CD4-positive, alpha-beta T cell treated with Interleukin-4 for 4 hours (primary cell): ENCODE results near the gene CDH4.

Experiments
- DNase-seq: peaks from one replicate; pipeline ENCODE4 v3.0.0-alpha.2; 2020

Gene CDH4

DNA sequence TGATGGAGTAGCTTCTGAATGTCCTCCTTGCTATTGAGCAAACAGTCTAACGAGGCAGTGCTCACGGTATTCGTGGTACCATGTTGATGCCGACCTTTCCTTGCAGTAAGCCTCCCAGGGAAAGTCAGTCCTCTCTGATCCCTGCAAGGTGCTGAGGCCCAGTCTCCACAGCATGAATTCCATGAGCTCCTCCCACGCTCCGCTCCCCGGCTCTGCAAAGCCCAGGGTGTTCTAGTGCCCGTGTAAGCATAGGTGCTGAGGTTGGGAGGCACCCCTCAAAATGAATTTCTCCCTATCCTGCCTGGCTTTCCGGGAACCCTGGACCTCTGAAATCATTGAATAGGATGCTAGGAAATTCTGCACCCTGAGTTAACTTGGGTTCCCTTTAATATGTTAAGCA, 562.7 kb downstream of the CDH4 start:
- DNase-seq, result no peak

DNA sequence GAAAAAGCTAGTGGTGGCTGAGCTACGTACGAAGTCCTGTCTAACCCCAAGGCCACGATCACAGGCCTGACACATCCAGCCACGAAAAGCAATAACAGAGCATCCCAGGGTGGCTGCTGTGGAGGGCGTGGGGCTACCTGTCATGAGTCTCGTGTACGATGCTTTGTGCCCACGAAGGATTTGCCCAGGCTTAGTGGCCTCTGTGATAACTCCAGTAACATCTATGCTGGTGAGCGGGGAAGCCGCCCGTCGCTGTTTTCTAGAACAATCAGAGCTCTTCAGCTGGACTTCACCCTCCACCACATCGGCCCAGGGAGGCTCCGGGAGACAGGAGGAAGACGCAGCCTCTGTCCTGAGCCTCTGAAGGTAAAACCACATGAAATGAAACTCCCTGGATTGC, 563.1 kb downstream of the CDH4 start:
- no peak for DNase-seq

- no peak for DNase-seq
Measured at GRCh38 chr20:61815678-61816077, 563.6 kb downstream of the CDH4 start.

GRCh38 chr20:61816606-61817460, 564.8 kb downstream of the CDH4 start:
- no peak for DNase-seq

- no peak for DNase-seq
Measured at GRCh38 chr20:61817575-61817974, 565.5 kb downstream of the CDH4 start.

DNA sequence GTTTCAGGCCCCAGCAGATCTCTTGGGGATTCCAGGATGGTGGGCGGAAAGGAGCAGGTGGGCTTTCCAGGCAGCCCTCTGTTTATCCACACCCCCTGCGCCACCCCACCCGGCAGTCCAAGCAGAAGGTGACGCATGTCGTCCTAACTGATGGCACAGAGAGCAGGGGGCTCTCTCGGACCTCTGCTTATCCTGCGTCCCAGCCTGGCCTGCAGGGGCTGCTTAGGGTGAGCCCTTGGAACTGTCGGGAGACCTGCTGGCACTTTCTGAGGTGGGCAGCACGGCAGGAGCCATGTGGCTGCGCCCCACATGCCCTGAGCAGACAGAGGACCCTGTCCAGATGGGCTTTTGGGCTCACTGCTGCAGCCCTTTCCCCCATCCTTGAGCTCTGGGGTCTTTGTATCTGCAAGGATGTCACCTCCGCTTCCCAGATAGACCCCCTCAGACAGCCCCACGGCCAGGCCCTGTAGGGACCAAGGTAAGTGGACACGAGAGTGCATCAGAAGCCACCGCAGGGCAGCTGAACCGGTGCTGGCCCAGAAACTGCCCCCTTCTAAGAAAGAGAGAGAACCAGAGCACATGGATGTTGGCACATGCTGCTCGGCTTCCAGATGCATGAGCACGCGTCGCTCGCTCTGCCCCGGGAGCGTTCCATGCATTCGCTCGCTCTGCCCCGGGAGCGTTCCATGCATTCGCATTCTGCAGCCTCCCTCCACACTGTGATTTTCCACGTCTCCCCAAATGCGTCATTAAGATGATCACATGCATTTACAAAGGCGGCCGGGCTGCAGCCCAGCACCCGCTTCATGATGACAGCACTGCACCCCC, 566.9 kb downstream of the CDH4 start:
- DNase-seq, result no peak

DNA sequence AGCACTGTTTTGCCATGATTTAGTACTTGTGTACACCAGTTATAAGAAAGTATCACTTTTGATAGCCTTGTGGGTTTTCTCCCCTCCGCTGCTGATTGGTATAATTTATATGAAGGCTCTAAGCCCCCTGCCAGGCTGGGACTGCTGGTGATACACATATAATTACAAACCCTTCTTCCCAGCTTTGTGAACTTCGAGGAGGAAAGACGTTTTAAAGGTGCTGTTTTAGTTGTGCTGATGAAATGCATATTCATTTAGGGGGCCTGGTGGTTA, 567.4 kb downstream of the CDH4 start:
- no peak for DNase-seq

DNA sequence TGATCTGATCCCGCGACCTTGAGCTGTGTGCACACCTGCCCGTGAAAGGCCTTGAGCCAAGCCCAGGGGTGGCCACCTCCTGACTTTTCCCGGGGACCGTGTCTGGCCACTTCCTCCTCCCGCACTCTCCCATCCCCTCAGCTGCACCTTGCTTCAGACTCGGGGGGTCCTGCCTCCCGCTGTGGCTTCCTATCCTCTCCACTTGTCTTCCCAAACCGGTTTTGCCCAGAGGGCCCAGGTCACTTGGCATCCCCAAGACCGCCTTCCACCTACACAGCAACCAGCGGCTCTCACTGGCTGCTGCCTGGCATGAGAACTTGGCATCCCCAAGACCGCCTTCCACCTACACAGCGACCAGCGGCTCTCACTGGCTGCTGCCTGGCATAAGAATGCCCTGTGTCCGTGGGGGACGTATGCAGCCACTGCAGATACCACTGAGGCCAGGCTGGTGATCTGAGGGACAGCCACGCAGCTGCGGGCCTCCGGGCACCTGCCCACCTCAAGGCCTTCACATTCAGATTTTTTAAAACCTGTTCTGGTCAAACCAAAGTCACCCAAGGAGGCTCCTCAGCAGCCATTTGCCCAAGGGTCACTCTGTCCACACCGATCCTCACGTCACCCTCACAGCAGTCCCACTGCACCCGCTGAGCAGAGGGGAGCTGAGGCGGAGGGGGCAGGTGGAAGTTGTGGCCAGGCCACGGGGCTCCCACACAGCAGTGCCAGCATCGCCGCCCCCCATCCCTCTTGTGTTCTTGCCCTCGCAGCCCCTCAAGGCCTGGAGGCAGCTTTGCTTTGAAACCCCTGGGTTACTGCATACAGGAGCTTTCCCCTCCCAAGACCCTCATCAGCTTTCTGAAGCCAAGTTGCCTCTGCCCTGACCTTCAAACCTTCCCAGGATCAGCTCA, 568.1 kb downstream of the CDH4 start:
- DNase-seq, result no peak

DNA sequence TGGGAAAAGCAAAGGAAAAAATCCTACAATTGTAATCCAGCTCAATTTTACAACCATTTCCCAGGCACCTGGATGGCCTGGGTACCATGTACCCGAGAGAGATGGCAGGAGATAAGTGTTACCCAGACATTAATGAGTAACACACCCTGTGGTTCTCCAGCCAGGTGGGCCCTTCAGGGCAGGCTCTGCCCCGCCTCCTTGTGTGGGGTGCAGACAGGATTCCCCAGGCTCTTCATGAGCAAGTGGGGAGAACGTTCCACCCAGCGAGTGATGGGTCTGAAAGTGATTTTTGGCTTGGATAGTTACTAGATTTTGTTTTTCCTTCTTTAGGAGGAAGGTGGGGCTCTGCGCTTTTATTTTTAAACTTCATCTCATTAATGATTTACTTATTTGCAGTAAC, 569.7 kb downstream of the CDH4 start:
- no peak for DNase-seq

DNA sequence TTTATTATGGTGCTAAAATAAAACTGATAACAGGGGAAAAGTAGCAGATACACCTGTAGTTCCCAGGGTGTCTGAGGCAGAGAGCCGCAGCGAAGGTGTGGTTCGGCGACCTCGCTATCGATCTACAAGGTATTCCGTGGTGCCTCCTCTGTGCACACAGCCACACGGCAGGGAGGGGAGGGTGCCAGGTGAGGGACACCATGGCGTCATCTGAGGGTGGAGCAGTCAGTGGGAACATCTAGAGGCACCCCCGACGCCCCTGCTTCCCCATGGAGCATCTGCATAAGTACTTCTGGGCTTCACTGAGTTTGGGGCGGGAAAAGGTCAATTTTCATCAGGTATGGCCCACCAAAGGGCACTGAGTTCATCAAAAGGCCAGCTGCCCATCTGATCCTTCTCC, 570.3 kb downstream of the CDH4 start:
- no peak for DNase-seq

DNA sequence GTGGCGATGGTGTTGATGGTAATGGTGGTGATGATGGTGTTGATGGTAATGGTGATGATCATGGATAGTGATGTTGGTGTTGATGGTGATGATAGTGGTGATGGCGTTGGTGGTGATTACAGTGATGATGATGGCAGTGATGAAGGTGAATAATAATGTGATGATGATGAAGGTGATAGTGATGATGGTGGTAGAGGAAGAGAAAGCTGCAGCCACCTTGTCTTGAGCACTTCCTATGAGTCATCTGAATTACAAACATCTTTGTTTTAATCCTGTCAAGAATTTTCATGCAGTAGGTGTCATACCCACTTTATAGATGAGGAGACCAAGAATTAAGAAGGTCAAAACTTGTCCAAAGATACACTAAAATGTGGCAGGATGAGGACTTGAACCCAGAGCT, 571.2 kb downstream of the CDH4 start:
- DNase-seq, result no peak

- DNase-seq, result no peak
Measured at GRCh38 chr20:61828891-61829290, 576.8 kb downstream of the CDH4 start.

GRCh38 chr20:61829526-61829925, 577.5 kb downstream of the CDH4 start:
- no peak for DNase-seq

DNA sequence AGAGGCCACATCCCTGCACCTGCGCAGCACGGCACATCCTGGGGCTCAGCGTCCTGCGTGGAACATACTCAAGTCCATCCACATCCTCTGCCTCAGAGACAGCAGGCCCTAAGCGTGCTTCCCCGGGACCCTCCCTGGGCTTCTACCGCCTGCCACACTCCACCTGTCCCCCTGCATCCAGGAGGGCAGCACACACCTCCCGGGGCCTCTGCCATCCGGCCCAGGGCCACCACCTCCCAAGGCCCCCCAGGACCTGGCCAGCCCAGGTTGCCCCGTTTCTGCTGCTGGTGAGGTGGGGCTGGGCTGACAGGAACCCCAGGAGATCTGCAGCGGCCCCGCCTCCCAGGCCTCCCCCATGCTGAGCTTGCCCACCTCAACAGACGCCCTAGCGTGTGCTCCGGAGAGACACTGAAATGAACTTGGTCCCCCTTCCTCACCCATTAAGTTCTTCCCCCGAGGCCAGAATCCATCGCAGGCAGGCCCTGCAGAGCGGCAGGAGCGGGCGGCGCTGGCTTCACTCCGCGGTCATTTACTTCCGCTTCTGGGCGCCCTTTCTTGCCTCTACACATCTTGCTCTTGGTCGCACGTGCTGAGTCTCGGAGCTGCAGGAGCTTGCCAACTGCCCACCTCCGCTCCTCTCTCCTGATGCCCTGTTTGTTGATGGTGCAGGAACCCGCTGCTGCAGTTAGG, 578.3 kb downstream of the CDH4 start:
- no peak for DNase-seq

DNA sequence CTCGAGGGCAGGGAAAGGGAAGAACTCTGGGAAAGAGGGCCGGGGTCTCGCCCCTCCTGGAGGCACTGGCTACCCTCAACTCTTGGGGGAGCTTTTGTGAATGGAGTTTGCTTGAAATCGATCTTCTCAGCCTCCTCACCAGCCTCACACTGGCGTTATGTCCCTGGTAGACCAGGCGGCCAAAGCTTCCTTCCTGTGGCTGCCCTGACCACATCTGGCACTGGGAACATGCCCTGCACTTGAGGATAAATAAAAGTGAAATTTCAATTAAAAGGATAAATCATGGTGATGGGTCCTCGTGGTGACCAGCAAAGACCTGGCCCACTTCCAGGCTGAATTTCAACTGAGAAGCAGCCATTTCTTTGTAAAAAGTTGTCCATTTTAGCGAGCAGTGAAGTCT, 578.9 kb downstream of the CDH4 start:
- no peak for DNase-seq

DNA sequence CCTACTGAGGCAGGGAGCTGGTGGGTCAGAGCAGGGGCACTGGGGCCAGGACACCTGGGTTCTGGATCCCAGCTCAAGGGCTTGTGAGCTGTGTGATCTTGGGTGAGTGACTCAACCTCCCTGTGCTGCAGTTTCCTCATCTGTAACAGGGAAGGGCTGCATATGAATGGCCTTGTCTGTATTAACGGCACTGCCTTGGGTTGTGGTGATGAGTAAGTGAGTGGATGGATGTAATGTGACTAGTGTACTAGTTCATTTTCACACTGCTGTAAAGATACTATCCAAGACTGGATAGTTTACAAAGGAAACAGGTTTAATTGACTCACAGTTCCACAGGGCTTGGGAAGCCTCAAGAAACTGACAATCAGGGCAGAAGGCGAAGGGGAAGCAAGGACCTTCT, 580.1 kb downstream of the CDH4 start:
- DNase-seq, result no peak

GRCh38 chr20:61833807-61834610, 581.9 kb downstream of the CDH4 start:
- DNase-seq, result no peak

DNA sequence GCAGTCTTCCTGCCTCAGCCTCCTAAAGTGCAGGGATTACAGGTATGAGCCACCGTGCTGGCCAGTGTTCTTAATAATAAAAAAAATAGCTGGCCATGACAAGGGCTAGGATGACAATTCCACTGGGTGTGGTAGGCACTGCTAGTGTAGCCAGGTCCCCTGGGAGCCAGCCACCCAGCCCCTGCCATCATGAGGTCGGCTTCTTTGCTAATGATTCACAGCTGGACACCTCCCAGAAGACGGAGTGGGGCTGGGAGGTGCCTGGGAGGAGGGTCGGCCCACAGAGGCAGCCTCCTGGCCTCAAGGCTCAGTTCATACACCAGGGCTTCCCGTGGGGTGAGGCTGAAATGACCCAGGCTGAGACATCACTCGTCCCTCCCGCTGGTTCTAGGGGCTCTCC, 583.2 kb downstream of the CDH4 start:
- no peak for DNase-seq

DNA sequence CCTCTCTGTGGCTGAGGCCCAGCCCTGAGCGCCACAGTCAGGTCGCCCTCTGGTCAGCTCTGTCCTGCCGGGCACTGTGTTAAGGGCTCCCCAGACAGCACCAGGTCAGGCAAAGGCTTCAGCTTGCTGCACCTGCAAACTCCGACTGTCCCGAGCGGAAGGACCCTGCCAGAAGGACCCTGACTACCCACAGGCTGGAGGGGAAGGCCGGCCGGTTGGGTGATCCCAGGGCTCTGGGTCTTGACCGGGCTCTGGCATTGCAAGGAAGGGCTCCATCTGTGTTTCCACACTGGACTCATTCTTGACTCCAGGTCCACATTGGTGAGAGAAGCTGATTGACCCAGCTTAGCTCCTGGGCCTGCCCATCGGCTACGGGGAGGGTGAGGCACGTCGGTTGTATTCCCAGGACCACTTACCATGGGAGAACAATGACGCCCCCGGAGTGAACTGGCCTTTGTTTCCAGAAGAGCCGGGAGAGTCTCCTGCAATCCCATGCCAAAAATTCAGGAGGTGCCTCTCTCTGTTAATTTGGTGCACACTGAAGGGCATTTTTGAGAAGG, 583.8 kb downstream of the CDH4 start:
- no peak for DNase-seq

- DNase-seq, result no peak
Measured at GRCh38 chr20:61837200-61837599, 585.1 kb downstream of the CDH4 start.

DNA sequence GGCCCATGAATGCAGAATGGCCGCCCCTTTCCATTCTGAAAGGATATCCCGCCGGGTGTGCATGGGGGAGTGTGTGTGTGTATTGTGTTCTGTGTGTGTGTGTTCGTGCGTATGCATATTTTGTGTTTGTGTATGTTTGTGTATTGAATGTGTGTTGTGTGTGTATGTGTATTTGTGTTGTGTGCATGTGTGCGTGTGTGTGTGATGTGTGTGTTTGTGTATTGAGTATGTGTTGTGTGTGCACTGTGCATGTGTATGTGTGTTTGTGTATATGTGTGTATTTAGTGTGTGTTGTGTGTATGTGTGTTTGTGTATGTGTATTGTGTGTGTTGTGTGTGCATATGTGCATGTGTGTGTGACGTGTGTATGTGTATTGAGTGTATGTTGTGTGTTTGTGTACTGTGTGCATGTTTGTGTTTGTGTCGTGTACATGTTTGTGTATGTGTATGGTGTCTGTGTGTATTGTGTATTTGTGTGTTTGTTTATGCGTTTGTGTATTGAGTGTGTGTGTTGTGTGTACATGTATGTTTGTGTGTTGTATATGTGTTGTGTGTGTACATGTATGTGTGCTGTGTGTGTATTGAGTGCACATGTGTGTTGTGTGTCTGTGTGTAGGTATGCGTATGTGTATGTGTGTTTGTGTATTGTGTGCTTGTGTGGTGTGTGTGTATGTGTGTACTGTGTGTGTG, 587.3 kb downstream of the CDH4 start:
- no peak for DNase-seq
